GM13976 (cell line): ENCODE measurements around the gene DNAAF2.

Experiments
- DNase-seq: peaks from one replicate; pipeline ENCODE4 v3.0.0; 2012; ENCODE audit warnings: low spot score
- in situ Hi-C: fragments of 300-500 bp; cut with MboI; formaldehyde crosslinking; loops from one replicate; pipeline ENCODE4 v1.12.0; 2022; ENCODE audit warnings: low sequenced_read_pairs, mixed read lengths, inconsistent platforms; ENCODE audit not compliant: unreplicated experiment
- TF ChIP-seq, protein P1 (sequence below): IDR thresholded peaks from 2 replicates; pipeline ENCODE4 v1.5.1; 2012; ENCODE audit warnings: borderline replicate concordance, mild to moderate bottlenecking; ENCODE audit not compliant: insufficient read depth; ENCODE audit errors: extremely low read depth, missing control alignments, control extremely low read depth

Gene DNAAF2

GRCh38 chr14:49617852-49618519 lies 17.1 kb downstream of the DNAAF2 start:
- DNase-seq, result no peak
- in situ Hi-C loops, result no loop called here

DNA sequence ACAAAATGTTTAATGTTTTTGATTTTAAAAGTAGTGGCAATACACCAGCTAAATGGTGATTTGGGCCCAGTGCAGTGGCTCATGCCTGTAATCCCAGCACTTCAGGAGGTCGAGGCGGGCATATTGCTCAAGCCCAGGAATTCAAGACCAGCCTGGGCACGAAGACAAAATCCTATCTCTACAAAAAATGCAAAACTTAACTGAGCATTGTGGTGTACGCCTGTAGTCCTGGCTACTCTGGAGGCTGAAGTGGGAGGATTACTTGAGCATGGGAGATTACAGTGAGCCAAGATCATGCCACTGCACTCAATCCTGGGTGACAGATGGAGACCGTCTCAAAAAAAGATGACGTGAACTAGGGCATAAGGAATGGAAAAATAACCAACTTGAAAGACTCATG lies 19.3 kb downstream of the DNAAF2 start:
- in situ Hi-C loops, result no loop called here
- TF ChIP-seq, protein P1, sequence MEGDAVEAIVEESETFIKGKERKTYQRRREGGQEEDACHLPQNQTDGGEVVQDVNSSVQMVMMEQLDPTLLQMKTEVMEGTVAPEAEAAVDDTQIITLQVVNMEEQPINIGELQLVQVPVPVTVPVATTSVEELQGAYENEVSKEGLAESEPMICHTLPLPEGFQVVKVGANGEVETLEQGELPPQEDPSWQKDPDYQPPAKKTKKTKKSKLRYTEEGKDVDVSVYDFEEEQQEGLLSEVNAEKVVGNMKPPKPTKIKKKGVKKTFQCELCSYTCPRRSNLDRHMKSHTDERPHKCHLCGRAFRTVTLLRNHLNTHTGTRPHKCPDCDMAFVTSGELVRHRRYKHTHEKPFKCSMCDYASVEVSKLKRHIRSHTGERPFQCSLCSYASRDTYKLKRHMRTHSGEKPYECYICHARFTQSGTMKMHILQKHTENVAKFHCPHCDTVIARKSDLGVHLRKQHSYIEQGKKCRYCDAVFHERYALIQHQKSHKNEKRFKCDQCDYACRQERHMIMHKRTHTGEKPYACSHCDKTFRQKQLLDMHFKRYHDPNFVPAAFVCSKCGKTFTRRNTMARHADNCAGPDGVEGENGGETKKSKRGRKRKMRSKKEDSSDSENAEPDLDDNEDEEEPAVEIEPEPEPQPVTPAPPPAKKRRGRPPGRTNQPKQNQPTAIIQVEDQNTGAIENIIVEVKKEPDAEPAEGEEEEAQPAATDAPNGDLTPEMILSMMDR, result no peak
- DNase-seq, result no peak

More at GRCh38 chr14:49617852-49618519, 17.1 kb downstream of the DNAAF2 start:
- TF ChIP-seq, protein P1, result no peak

DNA sequence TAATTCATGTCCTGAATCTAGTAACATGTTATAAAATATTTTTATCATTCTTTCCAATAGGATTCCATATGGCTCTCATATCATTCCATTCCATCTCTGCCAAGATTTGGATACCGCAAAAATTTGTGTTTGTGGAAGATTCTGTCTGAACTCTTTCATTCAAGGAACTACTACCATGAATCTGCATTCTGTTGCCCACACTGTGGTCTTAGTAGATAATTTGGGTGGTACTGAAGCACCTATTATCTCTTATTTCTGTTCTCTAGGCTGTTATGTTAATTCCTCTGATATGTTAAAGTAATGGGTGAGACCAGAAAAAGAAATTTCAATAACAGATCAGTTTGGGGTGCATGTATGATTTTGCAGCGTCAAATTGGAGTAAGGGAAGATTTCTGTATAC lies 20.8 kb downstream of the DNAAF2 start:
- DNase-seq, result no peak
- TF ChIP-seq, protein P1, result no peak
- in situ Hi-C loops, result no loop called here

DNA sequence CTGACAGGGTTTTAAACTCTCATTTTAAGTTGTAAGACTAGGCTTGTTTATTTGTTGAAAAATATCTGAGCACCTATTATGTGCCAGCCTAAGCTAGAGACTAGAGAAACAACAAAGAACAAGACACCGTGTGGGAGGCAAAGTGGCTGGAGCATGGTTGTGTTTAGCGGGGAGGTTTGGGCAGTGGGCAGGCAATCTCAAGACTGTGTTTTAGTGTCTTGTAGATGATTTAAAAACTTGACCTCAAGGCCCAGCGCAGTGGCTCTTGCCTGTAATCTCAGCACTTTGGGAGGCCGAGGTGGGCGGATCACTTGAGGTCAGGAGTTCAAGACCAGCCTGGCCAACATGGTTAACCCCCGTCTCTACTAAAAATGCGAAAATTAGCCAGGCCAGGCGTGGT lies 22.4 kb downstream of the DNAAF2 start:
- no peak for DNase-seq
- TF ChIP-seq, protein P1, result no peak
- in situ Hi-C loops, result no loop called here

- DNase-seq, result no peak
- in situ Hi-C loops, result no loop called here
- TF ChIP-seq, protein P1, result no peak
These were observed 22.8 kb downstream of the DNAAF2 start for GRCh38 chr14:49612251-49612650.

DNA sequence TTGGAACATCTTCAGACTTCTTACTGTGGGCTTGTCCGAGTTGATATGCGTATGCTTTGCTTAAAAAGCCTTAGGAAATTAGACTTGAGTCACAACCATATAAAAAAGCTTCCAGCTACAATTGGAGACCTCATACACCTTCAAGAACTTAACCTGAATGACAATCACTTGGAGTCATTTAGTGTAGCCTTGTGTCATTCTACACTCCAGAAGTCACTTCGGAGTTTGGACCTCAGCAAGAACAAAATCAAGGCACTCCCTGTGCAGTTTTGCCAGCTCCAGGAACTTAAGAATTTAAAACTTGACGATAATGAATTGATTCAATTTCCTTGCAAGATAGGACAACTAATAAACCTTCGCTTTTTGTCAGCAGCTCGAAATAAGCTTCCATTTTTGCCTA lies 27.5 kb downstream of the DNAAF2 start:
- TF ChIP-seq, protein P1, result no peak
- in situ Hi-C loops, result no loop called here
- no peak for DNase-seq

GRCh38 chr14:49598485-49599300 lies 36.4 kb downstream of the DNAAF2 start, which contains the start of gene LRR1:
Gene LRR1 (plus strand): TSS chr14:49598940. CDS start chr14:49599021, 81 bp downstream.
- peak; percentile 84 for DNase-seq
- TF ChIP-seq, protein P1, result no peak
- in situ Hi-C loops, result no loop called here
